HL-60 (cell line): ENCODE results near the gene FRK.

Experiments used
- POLR2AphosphoS5 ChIP-seq: IDR thresholded peaks from 2 replicates; pipeline ENCODE4 v1.6.1; 2012; ENCODE audit warnings: low read depth
- TF ChIP-seq, protein P1 (sequence below): IDR thresholded peaks from one replicate; pipeline ENCODE4 v1.5.1; 2011; ENCODE audit warnings: low read length, control low read depth, inconsistent platforms; ENCODE audit not compliant: insufficient read depth

DNA sequence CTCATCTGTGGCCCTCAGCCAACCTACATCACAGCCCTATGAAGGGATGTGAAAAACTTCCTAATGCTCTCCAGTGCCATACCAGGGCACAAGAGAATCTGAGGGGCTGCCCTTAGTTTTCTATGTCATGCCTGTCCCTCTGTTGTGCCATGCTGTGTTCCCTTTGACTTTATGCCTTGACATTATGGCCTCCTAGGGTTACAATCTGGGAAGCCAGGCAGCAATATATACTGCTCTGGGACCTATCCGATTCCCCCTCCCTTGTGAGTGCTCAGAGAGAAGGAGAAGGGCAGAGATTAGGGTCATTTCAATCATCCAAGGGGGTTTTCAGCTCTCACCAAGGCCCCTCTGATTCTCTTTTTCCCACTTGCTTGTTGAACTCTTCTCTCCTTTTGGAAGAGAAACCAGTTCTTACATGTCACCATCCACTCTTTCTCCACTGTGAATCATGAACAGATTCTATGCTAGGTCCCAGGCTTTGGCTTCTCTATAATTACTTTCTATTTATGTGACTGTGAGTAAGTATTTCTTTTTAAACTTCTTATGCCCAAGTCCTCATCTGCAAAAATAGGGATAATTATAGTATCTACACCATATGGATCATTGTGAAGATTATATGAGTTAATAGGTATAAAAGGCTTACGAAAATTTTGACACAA is 14.2 kb upstream of the FRK start:
- TF ChIP-seq POLR2AphosphoS5: no peak
- TF ChIP-seq, protein P1, sequence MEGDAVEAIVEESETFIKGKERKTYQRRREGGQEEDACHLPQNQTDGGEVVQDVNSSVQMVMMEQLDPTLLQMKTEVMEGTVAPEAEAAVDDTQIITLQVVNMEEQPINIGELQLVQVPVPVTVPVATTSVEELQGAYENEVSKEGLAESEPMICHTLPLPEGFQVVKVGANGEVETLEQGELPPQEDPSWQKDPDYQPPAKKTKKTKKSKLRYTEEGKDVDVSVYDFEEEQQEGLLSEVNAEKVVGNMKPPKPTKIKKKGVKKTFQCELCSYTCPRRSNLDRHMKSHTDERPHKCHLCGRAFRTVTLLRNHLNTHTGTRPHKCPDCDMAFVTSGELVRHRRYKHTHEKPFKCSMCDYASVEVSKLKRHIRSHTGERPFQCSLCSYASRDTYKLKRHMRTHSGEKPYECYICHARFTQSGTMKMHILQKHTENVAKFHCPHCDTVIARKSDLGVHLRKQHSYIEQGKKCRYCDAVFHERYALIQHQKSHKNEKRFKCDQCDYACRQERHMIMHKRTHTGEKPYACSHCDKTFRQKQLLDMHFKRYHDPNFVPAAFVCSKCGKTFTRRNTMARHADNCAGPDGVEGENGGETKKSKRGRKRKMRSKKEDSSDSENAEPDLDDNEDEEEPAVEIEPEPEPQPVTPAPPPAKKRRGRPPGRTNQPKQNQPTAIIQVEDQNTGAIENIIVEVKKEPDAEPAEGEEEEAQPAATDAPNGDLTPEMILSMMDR: no peak
